ENCODE data around the gene LRRC34.

DNA sequence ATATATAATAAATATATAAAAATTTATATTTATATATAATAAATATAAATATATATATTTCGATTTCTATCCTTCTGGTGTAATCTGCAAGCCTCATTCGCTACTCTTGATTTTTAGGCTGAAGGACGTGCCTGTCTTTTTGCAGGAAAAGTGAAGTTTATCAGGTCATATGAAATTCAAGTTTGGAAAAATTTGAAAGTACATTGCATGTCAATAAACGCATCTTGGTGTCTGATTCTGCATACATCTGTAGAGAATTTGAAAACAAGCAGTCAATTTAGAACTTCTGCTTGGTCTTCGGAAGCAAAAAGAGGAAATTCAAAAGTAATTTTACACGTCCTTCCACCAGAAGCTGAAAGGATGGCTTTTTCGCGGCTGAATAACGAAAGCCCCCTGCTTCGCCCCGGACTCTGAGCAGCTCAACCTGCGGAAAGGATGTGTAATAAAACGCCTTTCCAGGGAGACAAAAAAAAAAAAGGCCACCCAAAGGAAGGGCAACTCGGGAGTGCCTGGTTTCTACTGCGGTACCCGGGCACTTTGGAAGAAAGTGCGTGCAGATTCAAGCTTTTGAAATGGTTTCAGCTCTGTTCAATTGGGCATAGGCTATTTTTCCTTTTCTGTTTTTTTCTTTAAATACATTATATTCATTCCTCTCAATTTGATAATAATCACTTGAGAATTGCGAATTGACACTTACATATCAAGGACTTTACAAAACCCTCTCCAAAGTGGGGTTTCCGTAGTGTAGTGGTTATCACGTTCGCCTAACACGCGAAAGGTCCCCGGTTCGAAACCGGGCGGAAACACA lies 41.0 kb downstream of the LRRC34 start:
- TF ChIP-seq CTCF (IDR thresholded peaks at IDR 0.05) (no peak), POLR2A (IDR thresholded peaks at IDR 0.05) (no peak)

Measured in body of pancreas (tissue), 4 donors.